ENCODE results near the gene PFDN6.

- TF ChIP-seq CTCF (IDR thresholded peaks at IDR 0.05) (no peak), TAF1 (IDR thresholded peaks at IDR 0.05; ENCODE audit: borderline replicate concordance, low read depth, low read length) (no peak)
Measured at GRCh38 chr6:33273924-33274902, 15.2 kb upstream of the PFDN6 start.

Measured in SK-N-SH (cell line).